Smooth muscle cell (in vitro differentiated cells): Measurements from ENCODE around the gene IL12RB1. TPM values are rescaled to one million over a fixed set of nuclear protein-coding genes. Genes with fewer than 3 reads are reported as not detected.
"Not testable (repeated sequence)": the region's sequence is repeated elsewhere in the genome, so short reads cannot be mapped to it uniquely, and the experiment has no call there.

Experiments used
- DNase-seq: peaks from one replicate; lab custom pipeline; 2025; ENCODE audit not compliant: unreplicated experiment; lab: John Stamatoyannopoulos, UW
- H2AFZ ChIP-seq: fragments of 200-600 bp; sonication (generic); 2 replicates; pipeline ENCODE4 v1.6.0; 2016; ENCODE audit warnings: antibody characterized with exemption, low read depth, mild to moderate bottlenecking
- H3F3A ChIP-seq: fragments of 200-600 bp; sonication (generic); 2 replicates; pipeline ENCODE4 v1.6.0; 2017; ENCODE audit warnings: antibody characterized with exemption, low read depth
- H3K27ac ChIP-seq: fragments of 200-600 bp; sonication (generic); 2 replicates; pipeline ENCODE4 v1.5.1; 2016; ENCODE audit warnings: low read depth, mild to moderate bottlenecking
- H3K27me3 ChIP-seq: fragments of 200-600 bp; sonication (generic); 2 replicates; pipeline ENCODE4 v1.6.1; 2016; ENCODE audit warnings: low read depth, mild to moderate bottlenecking
- H3K36me3 ChIP-seq: fragments of 200-600 bp; sonication (generic); 2 replicates; pipeline ENCODE4 v1.5.1; 2016; ENCODE audit warnings: low read depth
- H3K4me1 ChIP-seq: fragments of 200-600 bp; sonication (generic); 2 replicates; pipeline ENCODE4 v1.5.1; 2016; ENCODE audit warnings: low read depth
- H3K4me2 ChIP-seq: fragments of 200-600 bp; sonication (generic); 2 replicates; pipeline ENCODE4 v1.6.0; 2016; ENCODE audit warnings: mild to moderate bottlenecking
- H3K4me3 ChIP-seq: fragments of 200-600 bp; sonication (generic); 2 replicates; pipeline ENCODE4 v1.5.1; 2016; ENCODE audit warnings: mild to moderate bottlenecking
- H3K79me2 ChIP-seq: fragments of 200-600 bp; sonication (generic); 2 replicates; pipeline ENCODE4 v1.6.0; 2016; ENCODE audit warnings: low read depth, mild to moderate bottlenecking
- H3K9ac ChIP-seq: fragments of 200-600 bp; sonication (generic); 2 replicates; pipeline ENCODE4 v1.6.0; 2016; ENCODE audit warnings: low read depth
- H3K9me3 ChIP-seq: fragments of 200-600 bp; sonication (generic); replicated peaks from 2 replicates; pipeline ENCODE4 v1.5.1; 2016; ENCODE audit warnings: low read depth
- H4K20me1 ChIP-seq: fragments of 200-600 bp; sonication (generic); 2 replicates; pipeline ENCODE4 v1.6.0; 2016; ENCODE audit warnings: low read depth
- WGBS: methylation state at CpG from one replicate; pipeline ENCODE4 v1.1.7; 2016; ENCODE audit warnings: low lambda C conversion rate; 5-methylcytosine and 5-hydroxymethylcytosine counted together
- polyA plus RNA-seq: library from polyadenylated mRNA; unstranded; fragments of >200 nt; fragmentation: Nextera tagmentation; extraction: Ambion mirVana; gene quantifications from 2 replicates; pipeline ENCODE4 v1.2.1, GENCODE V29; 2016
- total RNA-seq: library from RNA; depleted of rRNA; stranded (reverse); fragments of >200 nt; gene quantifications from 2 replicates; pipeline ENCODE4 v1.2.3, GENCODE V29; 2014
- TF ChIP-seq, protein P1 (sequence below): fragments of 200-600 bp; sonication (generic); IDR thresholded peaks from 2 replicates; pipeline ENCODE4 v1.5.1; 2017; ENCODE audit warnings: borderline replicate concordance, mild to moderate bottlenecking, antibody characterized with exemption; ENCODE audit not compliant: insufficient read depth, poor library complexity, severe bottlenecking

IL12RB1 gene
- total and polyA plus RNA-seq, 2 experiments from 2014 or later = not detected

DNA sequence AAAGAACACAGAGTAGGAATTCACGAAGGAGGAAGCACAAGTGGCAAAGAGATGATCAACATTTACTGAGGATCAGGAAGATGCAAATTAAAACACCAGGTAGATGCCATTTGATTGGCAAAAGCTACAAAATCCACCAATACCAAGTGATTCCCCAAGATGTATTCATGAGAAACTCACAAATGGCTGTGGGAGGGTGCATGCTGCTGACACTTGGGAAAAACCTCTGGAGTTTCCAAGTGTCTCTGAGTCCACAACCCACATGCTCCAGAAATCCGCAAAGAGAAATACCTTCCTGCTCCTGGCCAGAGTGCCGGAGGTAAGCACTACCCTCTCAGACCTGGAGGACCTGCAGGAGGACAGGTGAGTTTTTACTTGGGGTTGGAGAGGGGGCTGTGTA, 43.1 kb downstream of the IL12RB1 start:
- Histone ChIP-seq H3F3A (no peaks in the 10 kb centered on the region), H3K79me2 (no peaks in the 10 kb centered on the region), H3K4me2 (no peak overlapping the region), H3K4me1 (no peaks in the 10 kb centered on the region), H2AFZ (no peak overlapping the region), H3K4me3 (no peak overlapping the region), H3K9ac (no peak overlapping the region), H3K36me3 (no peaks in the 10 kb centered on the region), H3K9me3 (no peaks in the 10 kb centered on the region), H4K20me1 (no peaks in the 10 kb centered on the region), H3K27ac (no peak overlapping the region), H3K27me3 (peaks cover 9% of the 10 kb centered on the region)
- WGBS = 92% methylated on average over 3 of the region's 3 CpGs
- DNase-seq = no peak
- TF ChIP-seq, protein P1, sequence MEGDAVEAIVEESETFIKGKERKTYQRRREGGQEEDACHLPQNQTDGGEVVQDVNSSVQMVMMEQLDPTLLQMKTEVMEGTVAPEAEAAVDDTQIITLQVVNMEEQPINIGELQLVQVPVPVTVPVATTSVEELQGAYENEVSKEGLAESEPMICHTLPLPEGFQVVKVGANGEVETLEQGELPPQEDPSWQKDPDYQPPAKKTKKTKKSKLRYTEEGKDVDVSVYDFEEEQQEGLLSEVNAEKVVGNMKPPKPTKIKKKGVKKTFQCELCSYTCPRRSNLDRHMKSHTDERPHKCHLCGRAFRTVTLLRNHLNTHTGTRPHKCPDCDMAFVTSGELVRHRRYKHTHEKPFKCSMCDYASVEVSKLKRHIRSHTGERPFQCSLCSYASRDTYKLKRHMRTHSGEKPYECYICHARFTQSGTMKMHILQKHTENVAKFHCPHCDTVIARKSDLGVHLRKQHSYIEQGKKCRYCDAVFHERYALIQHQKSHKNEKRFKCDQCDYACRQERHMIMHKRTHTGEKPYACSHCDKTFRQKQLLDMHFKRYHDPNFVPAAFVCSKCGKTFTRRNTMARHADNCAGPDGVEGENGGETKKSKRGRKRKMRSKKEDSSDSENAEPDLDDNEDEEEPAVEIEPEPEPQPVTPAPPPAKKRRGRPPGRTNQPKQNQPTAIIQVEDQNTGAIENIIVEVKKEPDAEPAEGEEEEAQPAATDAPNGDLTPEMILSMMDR = no peak

DNA sequence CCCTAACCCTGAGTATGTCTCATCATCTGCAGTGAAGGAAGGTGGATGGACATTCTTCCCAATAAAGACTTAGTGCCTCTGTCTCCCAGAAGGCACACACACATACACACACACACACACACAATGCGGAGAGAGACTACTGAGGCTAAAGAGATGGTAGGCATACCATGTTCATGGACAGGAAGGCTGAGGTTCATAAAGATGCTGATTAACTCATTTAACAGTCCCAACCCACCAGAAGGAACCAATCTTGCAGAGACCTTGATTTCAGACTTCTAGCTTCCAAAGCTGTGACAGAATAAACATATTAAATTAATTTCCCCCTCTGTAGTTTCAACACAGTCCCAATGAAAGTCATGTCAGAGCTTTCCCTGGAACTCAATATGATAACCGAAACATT, 45.7 kb downstream of the IL12RB1 start:
- no peaks in the 10 kb centered on the region for H4K20me1 ChIP-seq
- H3K36me3 ChIP-seq = no peaks in the 10 kb centered on the region
- 89% methylated on average over 2 of the region's 2 CpGs for WGBS
- H3K27me3 ChIP-seq = peaks cover 9% of the 10 kb centered on the region
- no peak overlapping the region for H2AFZ ChIP-seq
- H3F3A ChIP-seq = no peaks in the 10 kb centered on the region
- H3K4me3 ChIP-seq = no peak overlapping the region
- DNase-seq = no peak
- H3K9me3 ChIP-seq = no peaks in the 10 kb centered on the region
- TF ChIP-seq, protein P1 = no peak
- no peak overlapping the region for H3K4me2 ChIP-seq
- no peak overlapping the region for H3K9ac ChIP-seq
- no peaks in the 10 kb centered on the region for H3K79me2 ChIP-seq
- no peak overlapping the region for H3K27ac ChIP-seq
- H3K4me1 ChIP-seq = no peaks in the 10 kb centered on the region

DNA sequence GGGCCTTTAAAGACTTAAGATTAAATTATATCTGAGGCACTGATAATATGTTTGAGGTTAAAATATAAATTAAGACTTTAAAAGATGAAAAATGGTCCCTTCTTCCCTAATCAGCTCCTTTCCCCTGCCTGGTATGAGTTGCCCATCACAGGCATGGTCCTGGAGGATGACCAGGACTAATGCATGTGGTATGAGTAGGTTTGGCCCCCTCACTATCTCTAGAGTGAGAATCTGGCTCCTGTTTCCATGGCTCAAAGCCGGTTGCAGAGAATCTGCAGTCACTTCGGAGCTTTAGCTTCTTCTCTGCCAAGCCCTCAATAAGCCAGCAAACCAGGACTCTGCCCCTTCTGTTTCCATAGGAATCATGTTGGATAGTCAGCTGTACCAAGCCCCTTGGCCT, 54.6 kb downstream of the IL12RB1 start:
- H3K4me1 ChIP-seq, H3K27ac ChIP-seq, H4K20me1 ChIP-seq, H3K9ac ChIP-seq, DNase-seq, H3K27me3 ChIP-seq, H2AFZ ChIP-seq, H3K9me3 ChIP-seq, H3K4me3 ChIP-seq, H3K4me2 ChIP-seq, H3F3A ChIP-seq, H3K79me2 ChIP-seq, H3K36me3 ChIP-seq: not testable (repeated sequence)
- 71% methylated on average over 2 of the region's 2 CpGs for WGBS

DNA sequence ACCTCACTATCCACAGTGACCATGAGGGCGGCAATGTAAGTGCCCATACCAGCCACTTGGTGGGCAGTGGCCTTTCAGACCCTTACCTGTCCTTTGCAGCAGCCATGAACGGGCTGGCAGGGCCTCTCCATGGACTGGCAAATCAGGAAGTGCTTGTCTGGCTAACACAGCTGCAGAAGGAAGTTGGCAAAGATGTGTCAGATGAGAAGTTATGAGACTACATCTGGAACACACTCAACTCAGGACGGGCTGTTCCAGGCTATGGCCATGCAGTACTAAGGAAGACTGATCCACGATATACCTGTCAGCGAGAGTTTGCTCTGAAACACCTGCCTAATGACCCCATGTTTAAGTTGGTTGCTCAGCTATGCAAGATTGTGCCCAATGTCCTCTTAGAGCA, 55.3 kb downstream of the IL12RB1 start:
- WGBS = 89% methylated on average over 5 of the region's 5 CpGs
- H3K79me2 ChIP-seq, H3K27ac ChIP-seq, DNase-seq, H3F3A ChIP-seq, H3K4me3 ChIP-seq, H3K4me2 ChIP-seq, H3K4me1 ChIP-seq, H4K20me1 ChIP-seq, H3K27me3 ChIP-seq, H3K36me3 ChIP-seq, H3K9me3 ChIP-seq, H3K9ac ChIP-seq, H2AFZ ChIP-seq: not testable (repeated sequence)
